ENCODE results near the gene KIF1A. TPM values are rescaled to one million over a fixed set of nuclear protein-coding genes. Genes with fewer than 3 reads are reported as not detected.
"Not testable (repeated sequence)": the region's sequence is repeated elsewhere in the genome, so short reads cannot be mapped to it uniquely, and the experiment has no call there.

The KIF1A gene
- total and polyA plus RNA-seq, 2 experiments from 2014 or later = 16.1 to 16.5 TPM

DNA sequence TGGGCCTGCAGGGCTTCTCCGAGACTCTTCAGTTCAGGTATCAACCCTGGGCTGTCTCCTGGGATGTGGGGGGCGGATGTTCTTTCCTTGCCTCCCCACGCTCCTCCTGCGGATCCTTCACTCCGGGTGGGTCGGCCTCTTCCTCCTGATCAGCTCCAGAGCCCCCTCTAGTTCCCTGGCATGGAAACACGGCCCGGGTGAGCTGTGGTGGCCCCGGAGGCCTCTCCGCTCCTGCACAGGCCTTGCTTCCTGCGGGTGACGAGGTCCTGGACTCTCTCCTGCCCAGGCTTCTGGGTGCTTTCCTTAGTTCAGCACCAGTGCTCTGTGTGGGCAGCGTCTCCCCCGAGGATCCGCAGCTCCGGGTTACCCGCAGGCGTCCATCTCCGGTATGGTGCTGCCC, 124.4 kb downstream of the KIF1A start:
- H3K4me2 ChIP-seq; H3K27ac ChIP-seq; DNase-seq (ENCODE audit: low spot score); H4K20me1 ChIP-seq (ENCODE audit: insufficient read depth, poor library complexity, severe bottlenecking); H3K27me3 ChIP-seq; H3K79me2 ChIP-seq; H2AFZ ChIP-seq; H3K4me3 ChIP-seq; H3K36me3 ChIP-seq (replicated peaks; ENCODE audit: insufficient read depth, low read depth); H3K4me1 ChIP-seq (ENCODE audit: insufficient read depth); H3K9me2 ChIP-seq (replicated peaks; ENCODE audit: insufficient read depth); H3K9me3 ChIP-seq (ENCODE audit: low read depth): not testable (repeated sequence)
- no CpG with 5 or more reads among the region's 19 CpGs for WGBS (ENCODE audit: low lambda C conversion rate, missing lambda C conversion rate)

DNA sequence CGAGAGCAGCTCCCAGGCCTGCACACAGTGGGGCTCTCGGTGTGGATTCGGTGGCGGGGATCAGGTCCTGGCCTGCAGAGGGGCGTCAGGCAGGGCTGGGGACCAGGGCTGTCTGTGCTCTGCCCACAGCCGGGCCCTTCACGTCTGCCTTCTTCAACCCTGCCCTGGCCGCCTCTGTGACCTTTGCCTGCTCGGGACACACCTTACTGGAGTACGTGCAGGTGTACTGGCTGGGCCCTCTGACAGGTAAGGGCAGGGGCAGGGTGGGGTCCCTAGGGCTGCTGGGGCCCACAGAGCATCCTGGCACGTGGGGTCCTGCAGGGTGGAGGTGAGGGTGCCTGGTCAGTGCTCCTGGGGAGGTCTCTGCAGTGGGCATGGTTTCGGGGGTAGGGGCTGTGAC, 125.7 kb downstream of the KIF1A start:
- H3K36me3 ChIP-seq (replicated peaks; ENCODE audit: insufficient read depth, low read depth); H4K20me1 ChIP-seq (ENCODE audit: insufficient read depth, poor library complexity, severe bottlenecking); H2AFZ ChIP-seq; DNase-seq (ENCODE audit: low spot score); H3K4me2 ChIP-seq; H3K79me2 ChIP-seq; H3K27me3 ChIP-seq; H3K27ac ChIP-seq; H3K4me1 ChIP-seq (ENCODE audit: insufficient read depth); H3K9me2 ChIP-seq (replicated peaks; ENCODE audit: insufficient read depth); H3K4me3 ChIP-seq; H3K9me3 ChIP-seq (ENCODE audit: low read depth): not testable (repeated sequence)
- WGBS (ENCODE audit: low lambda C conversion rate, missing lambda C conversion rate) = no CpG with 5 or more reads among the region's 12 CpGs

DNA sequence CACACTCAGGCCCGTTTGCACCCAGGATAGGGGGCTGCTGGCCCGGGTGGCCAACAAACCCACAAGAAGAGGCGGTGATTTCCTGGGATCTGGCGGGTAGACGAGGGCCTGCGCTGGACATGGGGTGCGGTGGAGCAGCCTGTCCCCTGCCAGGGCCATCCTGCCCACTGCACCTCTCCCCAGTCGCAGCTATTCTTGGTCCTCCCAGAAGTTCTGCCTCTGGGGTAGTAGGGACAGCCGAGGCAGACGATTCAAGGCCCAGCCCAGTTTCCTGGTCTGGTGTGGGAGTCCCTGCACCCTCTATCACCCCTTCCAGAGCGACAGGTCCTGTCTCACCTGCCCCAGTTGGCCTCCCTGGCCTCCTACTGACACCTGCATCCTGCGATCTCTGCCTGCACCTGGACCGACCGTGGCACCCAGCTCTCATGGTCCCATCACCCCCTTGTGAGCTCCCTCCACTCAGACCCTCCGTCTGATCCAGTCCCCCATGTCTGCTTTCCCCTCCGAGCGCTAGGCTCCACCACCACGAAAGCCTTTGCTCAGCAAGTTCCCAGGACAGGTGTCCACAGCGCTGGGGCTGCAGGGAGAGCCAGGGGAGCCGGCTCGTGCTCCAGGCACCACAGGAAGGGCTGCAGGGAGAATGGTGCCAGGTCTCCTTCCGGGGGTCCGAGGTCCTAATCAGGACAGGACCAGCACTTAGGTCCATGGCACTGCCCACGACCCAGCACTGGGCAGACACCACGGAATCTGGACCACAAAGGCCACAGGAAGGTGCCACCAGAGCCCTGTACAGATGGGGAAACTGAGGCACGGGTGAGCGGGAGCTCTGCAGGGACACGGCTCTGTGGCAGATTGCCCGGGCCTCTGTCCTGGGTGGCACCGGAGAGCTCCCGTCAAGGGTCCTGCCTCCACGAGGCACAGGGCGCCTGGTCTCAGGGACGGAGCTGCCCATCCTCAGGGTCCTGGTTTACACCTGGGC, 127.1 kb downstream of the KIF1A start:
- WGBS (ENCODE audit: low lambda C conversion rate, missing lambda C conversion rate) = 96% methylated on average over 18 of the region's 34 CpGs
- DNase-seq (ENCODE audit: low spot score); H3K27me3 ChIP-seq: not testable (repeated sequence)

DNA sequence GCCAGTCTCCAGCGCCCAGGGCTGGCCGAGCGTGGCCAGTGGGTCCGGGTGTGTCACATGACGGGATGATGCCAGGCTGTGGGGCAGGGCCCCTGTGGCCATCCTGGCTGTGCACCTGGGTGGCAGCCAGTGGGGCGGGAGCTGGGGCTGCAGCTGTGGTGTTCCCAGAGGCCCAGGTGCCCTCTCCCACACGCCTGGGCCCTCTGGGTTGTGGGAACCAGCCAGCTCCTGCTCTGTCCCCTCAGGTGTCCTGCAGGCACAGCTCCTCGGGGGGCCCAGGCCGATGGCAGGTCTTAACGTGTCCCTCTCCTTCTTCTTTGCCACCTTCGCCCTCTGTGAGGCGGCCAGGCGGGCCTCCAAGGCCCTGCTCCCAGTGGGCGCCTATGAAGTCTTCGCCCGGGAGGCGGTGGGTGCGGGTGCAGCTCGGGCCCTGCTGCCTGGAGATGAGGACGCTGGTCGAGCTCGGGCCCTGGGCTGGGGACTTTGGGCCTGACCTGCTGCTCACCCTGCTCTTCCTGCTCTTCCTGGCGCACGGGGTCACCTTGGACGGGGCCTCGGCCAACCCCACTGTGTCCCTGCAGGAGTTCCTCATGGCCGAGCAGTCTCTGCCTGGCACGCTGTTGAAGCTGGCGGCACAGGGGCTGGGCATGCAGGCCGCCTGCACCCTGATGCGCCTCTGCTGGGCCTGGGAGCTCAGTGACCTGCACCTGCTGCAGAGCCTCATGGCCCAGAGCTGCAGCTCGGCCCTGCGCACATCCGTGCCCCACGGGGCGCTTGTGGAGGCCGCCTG, 128.2 kb downstream of the KIF1A start, which contains the start of gene AQP12A:
Gene AQP12A, plus strand, starts transcription at position 236 of the 790 bp plus-strand sequence. Its CDS starts 48 bp downstream, at position 284.
- H4K20me1 ChIP-seq (ENCODE audit: insufficient read depth, poor library complexity, severe bottlenecking); DNase-seq (ENCODE audit: low spot score); H3K79me2 ChIP-seq; H3K36me3 ChIP-seq (replicated peaks; ENCODE audit: insufficient read depth, low read depth); H3K9me2 ChIP-seq (replicated peaks; ENCODE audit: insufficient read depth); H3K9me3 ChIP-seq (ENCODE audit: low read depth); H3K27me3 ChIP-seq; H3K4me3 ChIP-seq; H3K27ac ChIP-seq; H3K4me1 ChIP-seq (ENCODE audit: insufficient read depth); H3K4me2 ChIP-seq; H2AFZ ChIP-seq: not testable (repeated sequence)
- 96% methylated on average over 23 of the region's 37 CpGs for WGBS (ENCODE audit: low lambda C conversion rate, missing lambda C conversion rate)

More for the DNA sequence above, 127.1 kb downstream of the KIF1A start:
- H3K36me3 ChIP-seq (replicated peaks; ENCODE audit: insufficient read depth, low read depth); H3K79me2 ChIP-seq; H3K9me2 ChIP-seq (replicated peaks; ENCODE audit: insufficient read depth); H4K20me1 ChIP-seq (ENCODE audit: insufficient read depth, poor library complexity, severe bottlenecking); H3K4me3 ChIP-seq; H3K27ac ChIP-seq; H2AFZ ChIP-seq; H3K4me2 ChIP-seq; H3K9me3 ChIP-seq (ENCODE audit: low read depth); H3K4me1 ChIP-seq (ENCODE audit: insufficient read depth): not testable (repeated sequence)

DNA sequence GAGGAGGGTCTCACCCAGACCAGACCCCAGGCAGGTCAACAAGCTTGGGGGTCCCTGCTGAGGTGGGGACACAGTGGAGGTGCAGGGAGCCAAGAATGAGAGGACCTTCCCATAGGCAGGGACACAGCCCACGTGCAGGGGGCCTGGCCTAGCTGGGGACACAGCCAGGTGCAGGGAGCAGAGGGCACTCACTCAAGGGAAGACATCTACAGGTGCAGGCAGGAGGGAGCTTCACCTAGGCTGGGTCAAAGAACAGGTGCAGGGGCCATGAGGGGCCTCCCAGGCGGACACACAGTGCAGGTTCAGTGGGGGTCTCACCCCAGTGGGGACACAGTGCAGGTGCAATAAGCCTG, 129.0 kb downstream of the KIF1A start:
- not testable (repeated sequence) for H3K9me2 ChIP-seq (replicated peaks; ENCODE audit: insufficient read depth); H3K27ac ChIP-seq; H4K20me1 ChIP-seq (ENCODE audit: insufficient read depth, poor library complexity, severe bottlenecking); H3K27me3 ChIP-seq; DNase-seq (ENCODE audit: low spot score); H3K4me1 ChIP-seq (ENCODE audit: insufficient read depth); H3K4me2 ChIP-seq; H3K9me3 ChIP-seq (ENCODE audit: low read depth); H3K4me3 ChIP-seq; H3K36me3 ChIP-seq (replicated peaks; ENCODE audit: insufficient read depth, low read depth); H2AFZ ChIP-seq; H3K79me2 ChIP-seq
- WGBS (ENCODE audit: low lambda C conversion rate, missing lambda C conversion rate) = no CpG with 5 or more reads among the region's 2 CpGs

DNA sequence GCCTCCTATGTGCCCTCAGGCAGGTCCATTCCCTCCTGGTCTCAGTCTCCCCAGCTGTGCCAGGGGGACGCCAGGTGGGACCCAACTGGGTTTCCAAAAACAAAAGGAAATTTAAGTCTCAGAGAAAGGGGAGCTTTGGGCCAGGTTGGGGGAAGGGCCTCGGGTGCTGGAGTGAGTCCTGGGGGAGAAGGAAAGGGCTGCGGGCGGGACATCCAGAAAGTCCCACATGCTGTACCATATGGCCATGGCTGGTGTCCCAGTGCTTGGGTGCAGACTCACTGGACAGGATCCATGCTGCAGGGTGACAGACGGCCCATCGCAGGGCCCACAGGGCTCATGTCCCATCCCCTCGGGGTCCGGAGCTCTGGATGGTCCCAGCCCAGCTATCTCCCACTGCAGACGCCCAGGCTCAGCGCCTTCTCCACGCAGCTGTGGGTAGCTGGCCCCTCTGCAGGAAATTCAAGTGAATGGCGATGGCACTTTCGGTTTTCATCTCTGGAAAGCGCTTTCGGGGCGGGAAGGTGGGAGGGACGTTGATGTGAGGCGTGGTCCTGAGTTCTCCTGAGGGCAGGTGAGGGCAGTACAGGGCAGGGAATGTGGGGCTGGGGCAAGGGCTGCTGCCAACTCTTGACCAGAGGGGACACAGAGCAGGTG, 129.5 kb downstream of the KIF1A start:
- H3K36me3 ChIP-seq (replicated peaks; ENCODE audit: insufficient read depth, low read depth); H3K4me2 ChIP-seq; H3K9me2 ChIP-seq (replicated peaks; ENCODE audit: insufficient read depth); H2AFZ ChIP-seq; H3K27ac ChIP-seq; H3K4me3 ChIP-seq; H4K20me1 ChIP-seq (ENCODE audit: insufficient read depth, poor library complexity, severe bottlenecking); H3K9me3 ChIP-seq (ENCODE audit: low read depth); DNase-seq (ENCODE audit: low spot score); H3K79me2 ChIP-seq; H3K27me3 ChIP-seq: not testable (repeated sequence)
- H3K4me1 ChIP-seq (ENCODE audit: insufficient read depth) = peaks cover 11% of the 10 kb centered on the region
- WGBS (ENCODE audit: low lambda C conversion rate, missing lambda C conversion rate) = 95% methylated on average over 8 of the region's 18 CpGs

Measured in hepatocyte (in vitro differentiated cells).